ENCODE results near the gene SANBR.

- TF ChIP-seq CTCF (conservative IDR thresholded peaks at IDR 0.05) (no peak), ZFX (IDR thresholded peaks at IDR 0.05) (no peak)
Measured at GRCh38 chr2:61109291-61109690, 43.6 kb downstream of the SANBR start.
